B cell (primary cell): ENCODE results near the gene MPZL3. TPM values are rescaled to one million over a fixed set of nuclear protein-coding genes. Genes with fewer than 3 reads are reported as not detected.
A peak's percentile ranks its signal among the peaks of the same experiment; 100 is the strongest.

Experiments
- ATAC-seq: fragments of 200-7000 bp; cut with Tn5 transposase; one replicate; pipeline ENCODE4 v1.10.0; 2021; ENCODE audit warnings: low read depth, mild to moderate bottlenecking, moderate number of reproducible peaks, moderate library complexity
- CTCF ChIA-PET: fragments of 350-600 bp; sonication (Branson Sonifier 250); formaldehyde crosslinking; loops from one replicate; lab custom pipeline; 2021; ENCODE audit warnings: antibody characterized with exemption, inconsistent platforms; lab: Charles Lee
- POLR2A ChIA-PET: fragments of 350-600 bp; sonication (Branson Sonifier 250); formaldehyde crosslinking; loops from one replicate; lab custom pipeline; 2021; ENCODE audit warnings: antibody characterized with exemption; lab: Charles Lee
- DNase-seq: peaks from one replicate; pipeline ENCODE4 v3.0.0; 2013
- H2AFZ ChIP-seq: 2 replicates; pipeline ENCODE4 v1.6.1; 2012; ENCODE audit warnings: mild to moderate bottlenecking, low read depth, low read length; ENCODE audit not compliant: insufficient read depth, poor library complexity, severe bottlenecking
- H3K27ac ChIP-seq, 2 donors: 1 replicate in 1 of 2; 2 replicates in 1 of 2; pipeline ENCODE4 v1.5.1; 2012 to 2013; ENCODE audit warnings: low read length in 2 of 2, mild to moderate bottlenecking in 2 of 2, moderate library complexity in 1 of 2
- H3K27me3 ChIP-seq, 4 experiments: fragments of 200-600 bp in 1 of 4; sonication (generic) in 1 of 4; replicated peaks in 1 of 4; 1 replicate in 2 of 4; 2 replicates in 2 of 4; pipeline versions ENCODE4 v1.6.1 to v1.7.0; 2013 to 2016; ENCODE audit warnings: low read length in 3 of 4, mild to moderate bottlenecking in 2 of 4, mixed read lengths in 1 of 4, moderate library complexity in 1 of 4; ENCODE audit not compliant: insufficient read depth in 4 of 4, control insufficient read depth in 3 of 4; ENCODE audit errors: control extremely low read depth in 1 of 4
- H3K36me3 ChIP-seq, 2 experiments: replicated peaks in 1 of 2; 1 replicate in 1 of 2; 2 replicates in 1 of 2; pipeline versions ENCODE4 v1.6.1 to v1.7.1; 2013; ENCODE audit warnings: low read length in 1 of 2; ENCODE audit not compliant: insufficient read depth in 2 of 2, control insufficient read depth in 1 of 2; ENCODE audit errors: control extremely low read depth in 1 of 2, extremely low read depth in 1 of 2
- H3K4me1 ChIP-seq, 2 donors: fragments of 200-600 bp in 1 of 2; sonication (generic) in 1 of 2; 1 replicate in 1 of 2; 2 replicates in 1 of 2; pipeline versions ENCODE4 v1.5.1 to v1.6.1; 2013 to 2017; ENCODE audit warnings: low read length in 2 of 2; ENCODE audit not compliant: control insufficient read depth in 2 of 2, insufficient read depth in 2 of 2
- H3K4me2 ChIP-seq: replicated peaks from 2 replicates; pipeline ENCODE3; 2012; ENCODE audit warnings: mild to moderate bottlenecking, low read depth, low read length; ENCODE audit not compliant: poor library complexity, severe bottlenecking
- H3K4me3 ChIP-seq, 5 experiments: fragments of 200-600 bp in 1 of 5; sonication (generic) in 1 of 5; 1 replicate in 3 of 5; 2 replicates in 2 of 5; pipeline versions ENCODE4 v1.5.1 to v1.7.0; 2011 to 2016; ENCODE audit warnings: low read length in 4 of 5, mild to moderate bottlenecking in 4 of 5, low read depth in 2 of 5, control low read depth in 1 of 5, moderate library complexity in 1 of 5; ENCODE audit not compliant: insufficient read depth in 1 of 5; ENCODE audit errors: control extremely low read depth in 1 of 5, extremely low read depth in 1 of 5
- H3K79me2 ChIP-seq: fragments of 200-600 bp; sonication (generic); one replicate; pipeline ENCODE4 v1.6.0; 2016; ENCODE audit warnings: low read length; ENCODE audit not compliant: control insufficient read depth, insufficient read depth
- H3K9ac ChIP-seq: fragments of 200-600 bp; sonication (generic); 2 replicates; pipeline ENCODE4 v1.6.1; 2017; ENCODE audit warnings: mild to moderate bottlenecking, low read length, moderate library complexity
- H3K9me3 ChIP-seq, 3 donors: one replicate each; pipeline versions ENCODE4 v1.6.1 to v1.7.1; 2013; ENCODE audit warnings: low read length in 2 of 3; ENCODE audit not compliant: control insufficient read depth in 2 of 3, insufficient read depth in 1 of 3; ENCODE audit errors: control extremely low read depth in 1 of 3
- H4K20me1 ChIP-seq: 2 replicates; pipeline ENCODE4 v1.6.0; 2012; ENCODE audit warnings: mild to moderate bottlenecking, low read length; ENCODE audit not compliant: insufficient read depth, control insufficient read depth, poor library complexity, severe bottlenecking
- H3K27ac Mint-ChIP-seq: one replicate; pipeline ENCODE4 v1.8.0; 2021; ENCODE audit warnings: mixed read lengths
- H3K27me3 Mint-ChIP-seq: one replicate; pipeline ENCODE4 v1.8.0; 2021; ENCODE audit warnings: mixed read lengths
- H3K4me1 Mint-ChIP-seq: one replicate; pipeline ENCODE4 v1.8.0; 2021; ENCODE audit warnings: mixed read lengths
- H3K4me3 Mint-ChIP-seq: one replicate; pipeline ENCODE4 v1.8.0; 2021; ENCODE audit warnings: mixed read lengths
- H3K9me3 Mint-ChIP-seq: one replicate; pipeline ENCODE4 v1.8.0; 2022; ENCODE audit warnings: mixed read lengths; ENCODE audit not compliant: insufficient read depth
- EZH2 ChIP-seq: IDR thresholded peaks from 2 replicates; pipeline ENCODE4 v1.6.1; 2012; ENCODE audit warnings: borderline replicate concordance, low read depth, mild to moderate bottlenecking, moderate library complexity, low read length; ENCODE audit not compliant: insufficient read depth, poor library complexity, severe bottlenecking
- WGBS: methylation state at CpG from one replicate; pipeline ENCODE4 v1.1.5; 2013; ENCODE audit warnings: missing lambda C conversion rate; ENCODE audit not compliant: insufficient coverage; 5-methylcytosine and 5-hydroxymethylcytosine counted together
- intact Hi-C: fragments of 100-400 bp; cut with micrococcal nuclease; formaldehyde crosslinking; loops from one replicate; pipeline ENCODE4 v1.10.0; 2022
- polyA plus RNA-seq: library from polyadenylated mRNA; depleted of rRNA; stranded (reverse); fragments of >200 nt; gene quantifications from 2 replicates; pipeline ENCODE4 v1.2.3, GENCODE V29; 2012
- total RNA-seq, 2 donors: library from RNA; stranded (reverse); fragments of 120-200 nt in 1 of 2; gene quantifications; 1 replicate in 1 of 2; 2 replicates in 1 of 2; pipeline versions ENCODE4 v1.2.3 to v1.2.4, GENCODE V29; 2013 to 2022
- TF ChIP-seq, protein P1 (sequence below): fragments of 200-600 bp; IDR thresholded peaks from one replicate; pipeline ENCODE4 v1.8.0; 2022; ENCODE audit warnings: antibody characterized with exemption, mild to moderate bottlenecking

The MPZL3 gene
- total and polyA plus RNA-seq, 2 donors (not counting 1 experiment from before 2014, with no cell fraction given), result 1.4 to 4.2 TPM

DNA sequence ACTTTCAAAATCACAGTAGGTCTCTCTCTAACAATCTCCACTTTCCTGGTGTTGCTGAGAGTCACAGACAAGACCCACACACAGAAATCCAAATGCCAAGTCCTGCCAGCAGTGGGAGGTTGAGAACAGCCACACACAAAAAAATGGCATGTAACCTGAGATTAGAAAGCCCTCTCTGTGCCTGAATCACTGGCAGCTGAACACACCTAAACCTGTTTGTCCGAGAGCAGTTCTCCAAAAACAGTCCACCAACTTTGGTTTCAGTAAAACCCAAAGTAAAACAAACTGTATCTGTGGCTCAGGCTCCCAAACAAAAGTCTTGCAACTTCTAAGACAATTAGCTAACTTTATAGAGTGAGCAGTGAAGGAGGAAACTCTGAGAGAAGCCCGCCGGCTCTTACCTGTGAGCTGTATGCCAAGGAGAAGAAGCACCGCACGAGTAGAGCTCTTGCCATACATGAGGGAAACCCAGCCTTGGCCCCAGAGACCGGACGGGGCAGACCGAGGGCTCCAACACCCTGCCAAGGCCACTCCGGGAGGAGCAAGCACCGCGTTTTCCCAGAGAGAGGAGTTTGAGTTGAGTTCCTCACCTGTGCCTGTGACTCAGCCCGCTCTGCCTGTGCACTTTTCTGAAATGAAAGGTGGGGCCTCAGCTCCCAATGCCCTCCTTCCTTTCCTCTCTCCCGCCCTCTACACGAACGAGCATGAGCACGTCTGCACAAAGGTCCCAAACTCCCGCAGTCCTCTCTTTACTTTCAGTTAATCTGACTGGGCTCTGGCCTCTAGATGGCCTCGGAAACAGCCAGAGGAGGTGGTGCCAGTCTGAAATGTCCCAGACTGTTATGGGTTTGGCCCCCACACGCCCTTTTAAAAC lies 11.8 kb upstream of the MPZL3 start, which contains the start of gene MPZL2:
TSS of gene MPZL2 (minus strand) at position 603 of the 874 bp plus-strand sequence. CDS start at position 459, 144 bp downstream.
- H3K9ac ChIP-seq, result no peak within 1 kb of the TSS

More for the DNA sequence above, 11.8 kb upstream of the MPZL3 start, which contains the start of gene MPZL2:
- TF ChIP-seq EZH2, result no peak
- TF ChIP-seq, protein P1, sequence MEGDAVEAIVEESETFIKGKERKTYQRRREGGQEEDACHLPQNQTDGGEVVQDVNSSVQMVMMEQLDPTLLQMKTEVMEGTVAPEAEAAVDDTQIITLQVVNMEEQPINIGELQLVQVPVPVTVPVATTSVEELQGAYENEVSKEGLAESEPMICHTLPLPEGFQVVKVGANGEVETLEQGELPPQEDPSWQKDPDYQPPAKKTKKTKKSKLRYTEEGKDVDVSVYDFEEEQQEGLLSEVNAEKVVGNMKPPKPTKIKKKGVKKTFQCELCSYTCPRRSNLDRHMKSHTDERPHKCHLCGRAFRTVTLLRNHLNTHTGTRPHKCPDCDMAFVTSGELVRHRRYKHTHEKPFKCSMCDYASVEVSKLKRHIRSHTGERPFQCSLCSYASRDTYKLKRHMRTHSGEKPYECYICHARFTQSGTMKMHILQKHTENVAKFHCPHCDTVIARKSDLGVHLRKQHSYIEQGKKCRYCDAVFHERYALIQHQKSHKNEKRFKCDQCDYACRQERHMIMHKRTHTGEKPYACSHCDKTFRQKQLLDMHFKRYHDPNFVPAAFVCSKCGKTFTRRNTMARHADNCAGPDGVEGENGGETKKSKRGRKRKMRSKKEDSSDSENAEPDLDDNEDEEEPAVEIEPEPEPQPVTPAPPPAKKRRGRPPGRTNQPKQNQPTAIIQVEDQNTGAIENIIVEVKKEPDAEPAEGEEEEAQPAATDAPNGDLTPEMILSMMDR, result no peak
- H3K9me3 Mint-ChIP-seq, result no peaks in the 10 kb centered on the region
- peak; percentile 27 for DNase-seq
- Histone ChIP-seq H4K20me1 (no peaks in the 10 kb centered on the region), H3K27ac (no peak within 1 kb of the TSS), H3K4me1 (peaks cover 9 to 11% of the 10 kb centered on the region in 2 donors), H3K27me3 (peaks cover 0 to 56% (median 44%) of the 10 kb centered on the region in 4 experiments), H3K4me2 (peak within 1 kb of the TSS; percentile 46), H3K4me3 (peak within 1 kb of the TSS in 2 of 5 experiments; percentile 5 to 8), H3K79me2 (no peaks in the 10 kb centered on the region), H3K9me3 (peaks cover 0 to 2% (median 0%) of the 10 kb centered on the region in 3 donors), H3K36me3 (no peaks in the 10 kb centered on the region), H2AFZ (peak within 1 kb of the TSS; percentile 46)
- ChIA-PET POLR2A (interaction anchor here (1.7 kb wide), 1 partner anchor 66 kb away, joined by 4 read pairs; no protein-coding TSS in a partner anchor), CTCF (interaction anchor here (0.9 to 2.5 kb wide), 5 partner anchors 10 to 92 kb away, joined by 4 to 26 read pairs (median 4); partner anchors contain the start of gene MPZL3)
- intact Hi-C loops, result no loop called here
- H3K27ac Mint-ChIP-seq, result no peak within 1 kb of the TSS
- H3K4me1 Mint-ChIP-seq, result peaks cover 10% of the 10 kb centered on the region
- peaks cover 43% of the 10 kb centered on the region for H3K27me3 Mint-ChIP-seq
- ATAC-seq, result peak; percentile 74
- WGBS, result 9% methylated on average over 19 of the region's 19 CpGs
- H3K4me3 Mint-ChIP-seq, result peak within 1 kb of the TSS; percentile 70
